Fibroblast of lung (primary cell): ENCODE measurements around the gene HMGA1. TPM values are rescaled to one million over a fixed set of nuclear protein-coding genes. Genes with fewer than 3 reads are reported as not detected.

Source experiments
- DNase-seq, 2 donors: peaks; one replicate each; pipeline versions ENCODE4 v3.0.0 to v3.0.0-alpha.2; 2010; ENCODE audit warnings: low read depth in 2 of 2
- H2AFZ ChIP-seq: 2 replicates; pipeline ENCODE4 v1.5.1; 2012; ENCODE audit warnings: low read length, control low read depth, inconsistent platforms
- H3K27ac ChIP-seq: 2 replicates; pipeline ENCODE4 v1.5.1; 2011; ENCODE audit warnings: low read length, control low read depth; ENCODE audit not compliant: insufficient read depth
- H3K27me3 ChIP-seq: 2 replicates; pipeline ENCODE4 v1.5.1; 2011; ENCODE audit warnings: mild to moderate bottlenecking, low read length; ENCODE audit not compliant: control insufficient read depth, insufficient read depth
- H3K36me3 ChIP-seq: 2 replicates; pipeline ENCODE4 v1.5.1; 2011; ENCODE audit warnings: low read length; ENCODE audit not compliant: control insufficient read depth, insufficient read depth
- H3K4me1 ChIP-seq: 2 replicates; pipeline ENCODE4 v1.5.1; 2011; ENCODE audit warnings: low read length; ENCODE audit not compliant: control insufficient read depth, insufficient read depth; ENCODE audit errors: extremely low read depth
- H3K4me2 ChIP-seq: 2 replicates; pipeline ENCODE4 v1.5.1; 2011; ENCODE audit warnings: low read length, control low read depth; ENCODE audit not compliant: insufficient read depth; ENCODE audit errors: extremely low read depth
- H3K4me3 ChIP-seq, 4 experiments: fragments of 200-600 bp in 1 of 4; sonication (generic) in 1 of 4; replicated peaks in 1 of 4; 2 replicates each; pipeline ENCODE4 v1.5.1; 2011 to 2016; ENCODE audit warnings: low read length in 4 of 4, low read depth in 3 of 4, mild to moderate bottlenecking in 3 of 4, control low read depth in 2 of 4, inconsistent platforms in 1 of 4, mixed read lengths in 1 of 4; ENCODE audit not compliant: insufficient read depth in 1 of 4; ENCODE audit errors: control extremely low read depth in 1 of 4
- H3K79me2 ChIP-seq: 2 replicates; pipeline ENCODE4 v1.5.1; 2012; ENCODE audit warnings: mild to moderate bottlenecking, low read length, inconsistent platforms; ENCODE audit not compliant: control insufficient read depth, insufficient read depth
- H3K9ac ChIP-seq: 2 replicates; pipeline ENCODE4 v1.5.1; 2011; ENCODE audit warnings: mild to moderate bottlenecking, low read length, control low read depth; ENCODE audit not compliant: insufficient read depth
- H3K9me3 ChIP-seq: 2 replicates; pipeline ENCODE4 v1.5.1; 2012; ENCODE audit warnings: low read depth, low read length; ENCODE audit not compliant: control insufficient read depth, insufficient read depth
- H4K20me1 ChIP-seq: 2 replicates; pipeline ENCODE4 v1.5.1; 2011; ENCODE audit warnings: low read length; ENCODE audit not compliant: control insufficient read depth, insufficient read depth; ENCODE audit errors: extremely low read depth
- CTCF ChIP-seq, 2 donors: IDR thresholded peaks in 1 of 2; conservative IDR thresholded peaks in 1 of 2; 1 replicate in 1 of 2; 2 replicates in 1 of 2; pipeline ENCODE4 v1.5.1; 2011 to 2012; ENCODE audit warnings: low read length in 2 of 2, control low read depth in 1 of 2, inconsistent platforms in 1 of 2, low read depth in 1 of 2, mild to moderate bottlenecking in 1 of 2
- EZH2 ChIP-seq: IDR thresholded peaks from 2 replicates; pipeline ENCODE4 v1.5.1; 2012; ENCODE audit warnings: low read length, control low read depth, mild to moderate bottlenecking; ENCODE audit errors: missing control alignments
- polyA minus RNA-seq: library from RNA; depleted of rRNA, polyadenylated mRNA; stranded (reverse); fragments of >200 nt; gene quantifications from 2 replicates; pipeline ENCODE4 v1.2.3, GENCODE V29; 2011; ENCODE audit warnings: low replicate concordance
- polyA plus RNA-seq, 2 donors: library from polyadenylated mRNA; depleted of rRNA in 1 of 2; stranded (reverse) in 1 of 2; unstranded in 1 of 2; fragments of >200 nt; gene quantifications; 2 replicates each; pipeline ENCODE4 v1.2.1, GENCODE V29; 2011 to 2012; ENCODE audit warnings: missing spikeins in 1 of 2
- total RNA-seq: library from RNA; depleted of rRNA; stranded (reverse); fragments of >200 nt; gene quantifications from 2 replicates; pipeline ENCODE4 v1.2.1, GENCODE V29; 2014

The HMGA1 gene
- total RNA-seq = 70.6 and 121 TPM in 2 replicates
- 29.6 and 213 TPM in 2 replicates for polyA plus RNA-seq
- polyA plus RNA-seq (2012) = 195 and 1,020 TPM in 2 replicates
- polyA minus RNA-seq = 321 and 1,177 TPM in 2 replicates

GRCh38 chr6:34236443-34237315 lies at the start of gene HMGA1:
TSS of gene HMGA1 (plus strand) at chr6:34236873. CDS start at chr6:34240781, 3,908 bp downstream.
- Histone ChIP-seq H4K20me1 (no peaks in the 10 kb centered on the region), H3K36me3 (no peaks in the 10 kb centered on the region), H3K4me3 (peak within 1 kb of the TSS; percentile 63 to 82 (median 76)), H2AFZ (peak within 1 kb of the TSS; percentile 16), H3K9me3 (no peaks in the 10 kb centered on the region), H3K27ac (peak within 1 kb of the TSS; percentile 83), H3K4me1 (peaks cover 13% of the 10 kb centered on the region), H3K4me2 (peak within 1 kb of the TSS; percentile 65), H3K9ac (peak within 1 kb of the TSS; percentile 78), H3K79me2 (peaks cover 41% of the 10 kb centered on the region), H3K27me3 (no peaks in the 10 kb centered on the region)
- DNase-seq = peak; percentile 83 to 90
- no peak for TF ChIP-seq EZH2
- no peak for TF ChIP-seq CTCF (conservative IDR thresholded peaks at IDR 0.05 in 1 of 2, IDR thresholded peaks at IDR 0.05 in 1 of 2; ENCODE audit: low read depth in 1 of 2, low read length in 2 of 2)

- H3K4me3 ChIP-seq = no peak overlapping the region
- H3K36me3 ChIP-seq = no peaks in the 10 kb centered on the region
- H2AFZ ChIP-seq = no peak overlapping the region
- H3K4me2 ChIP-seq = no peak overlapping the region
- H3K27me3 ChIP-seq = no peaks in the 10 kb centered on the region
- no peak overlapping the region for H3K27ac ChIP-seq
- DNase-seq = no peak
- H3K9ac ChIP-seq = no peak overlapping the region
- no peaks in the 10 kb centered on the region for H4K20me1 ChIP-seq
- H3K4me1 ChIP-seq = no peaks in the 10 kb centered on the region
- TF ChIP-seq CTCF (conservative IDR thresholded peaks at IDR 0.05 in 1 of 2, IDR thresholded peaks at IDR 0.05 in 1 of 2; ENCODE audit: low read depth in 1 of 2, low read length in 2 of 2) (no peak), EZH2 (no peak)
- H3K79me2 ChIP-seq = no peaks in the 10 kb centered on the region
- no peaks in the 10 kb centered on the region for H3K9me3 ChIP-seq
Measured at GRCh38 chr6:34189806-34190503, 46.7 kb upstream of the HMGA1 start.

GRCh38 chr6:34190504-34191122 lies 46.1 kb upstream of the HMGA1 start:
- H3K9me3 ChIP-seq = no peaks in the 10 kb centered on the region
- H3K4me3 ChIP-seq = no peak overlapping the region
- H4K20me1 ChIP-seq = no peaks in the 10 kb centered on the region
- no peak for TF ChIP-seq EZH2
- TF ChIP-seq CTCF (conservative IDR thresholded peaks at IDR 0.05 in 1 of 2, IDR thresholded peaks at IDR 0.05 in 1 of 2; ENCODE audit: low read depth in 1 of 2, low read length in 2 of 2) = peak in 1 of 2 donors; percentile 9
- H3K9ac ChIP-seq = no peak overlapping the region
- no peaks in the 10 kb centered on the region for H3K27me3 ChIP-seq
- H3K79me2 ChIP-seq = no peaks in the 10 kb centered on the region
- no peaks in the 10 kb centered on the region for H3K36me3 ChIP-seq
- no peak overlapping the region for H3K4me2 ChIP-seq
- no peak for DNase-seq
- no peak overlapping the region for H2AFZ ChIP-seq
- H3K4me1 ChIP-seq = no peaks in the 10 kb centered on the region
- no peak overlapping the region for H3K27ac ChIP-seq
